HepG2 (cell line): ENCODE data around the gene L3MBTL1. TPM values are rescaled to one million over a fixed set of nuclear protein-coding genes. Genes with fewer than 3 reads are reported as not detected.
A peak's percentile ranks its signal among the peaks of the same experiment; 100 is the strongest.

ENCODE experiments used
- ATF7-NPFF ChIP-seq: sonication (generic); formaldehyde crosslinking; IDR thresholded peaks from 2 replicates; pipeline ENCODE4 v1.8.1; 2023; ENCODE audit warnings: mild to moderate bottlenecking, low read depth, missing genetic modification reagents, moderate library complexity
- CHCHD3 ChIP-seq: sonication (generic); formaldehyde crosslinking; IDR thresholded peaks from 2 replicates; pipeline ENCODE4 v1.8.0; 2022; ENCODE audit warnings: mild to moderate bottlenecking, missing genetic modification reagents, moderate library complexity
- FOXA3 ChIP-seq: IDR thresholded peaks from 2 replicates; pipeline ENCODE4 v1.6.1; 2016; ENCODE audit warnings: missing genetic modification reagents, missing compliant biosample characterization
- HES4 ChIP-seq: sonication (generic); formaldehyde crosslinking; IDR thresholded peaks from 2 replicates; pipeline ENCODE4 v1.9.0; 2021; ENCODE audit warnings: mild to moderate bottlenecking, missing genetic modification reagents, borderline replicate concordance
- HMGXB4 ChIP-seq, 2 experiments: sonication (generic) in 1 of 2; formaldehyde crosslinking in 1 of 2; IDR thresholded peaks; 2 replicates each; pipeline versions ENCODE4 v1.4.0 to v1.6.1; 2018 to 2020; ENCODE audit warnings: missing genetic modification reagents in 2 of 2, borderline replicate concordance in 1 of 2, low read depth in 1 of 2, mild to moderate bottlenecking in 1 of 2, missing biosample characterization in 1 of 2
- IRF1 ChIP-seq: sonication (generic); formaldehyde crosslinking; IDR thresholded peaks from 2 replicates; pipeline ENCODE4 v1.4.0; 2020; ENCODE audit warnings: low read depth, mild to moderate bottlenecking, missing genetic modification reagents
- KDM4B ChIP-seq: sonication (generic); formaldehyde crosslinking; IDR thresholded peaks from 2 replicates; pipeline ENCODE4 v1.4.0; 2020; ENCODE audit warnings: missing genetic modification reagents
- MAX ChIP-seq: IDR thresholded peaks from 2 replicates; pipeline ENCODE4 v1.6.1; 2012; ENCODE audit warnings: inconsistent platforms
- MED13 ChIP-seq: sonication (generic); formaldehyde crosslinking; IDR thresholded peaks from 2 replicates; pipeline ENCODE4 v1.5.0; 2020; ENCODE audit warnings: missing genetic modification reagents
- SMAD3 ChIP-seq: sonication (generic); formaldehyde crosslinking; IDR thresholded peaks from 2 replicates; pipeline ENCODE4 v1.4.0; 2020; ENCODE audit warnings: missing genetic modification reagents
- TFE3 ChIP-seq: IDR thresholded peaks from 2 replicates; pipeline ENCODE4 v1.6.1; 2016
- ZNF546 ChIP-seq: sonication (generic); formaldehyde crosslinking; conservative IDR thresholded peaks from 2 replicates; pipeline ENCODE4 v1.8.1; 2023; ENCODE audit warnings: mild to moderate bottlenecking, missing genetic modification reagents
- ZNF616 ChIP-seq: sonication (generic); formaldehyde crosslinking; IDR thresholded peaks from 2 replicates; pipeline ENCODE4 v1.5.0; 2020; ENCODE audit warnings: low read depth, mild to moderate bottlenecking, missing genetic modification reagents
- ZNF709 ChIP-seq: sonication (generic); formaldehyde crosslinking; IDR thresholded peaks from 2 replicates; pipeline ENCODE4 v1.5.0; 2020; ENCODE audit warnings: mild to moderate bottlenecking, missing genetic modification reagents
- ZSCAN22 ChIP-seq: sonication (generic); formaldehyde crosslinking; IDR thresholded peaks from 2 replicates; pipeline ENCODE4 v1.4.0; 2020; ENCODE audit warnings: mild to moderate bottlenecking, missing genetic modification reagents
- ZSCAN25 ChIP-seq: sonication (generic); formaldehyde crosslinking; IDR thresholded peaks from 2 replicates; pipeline ENCODE4 v1.8.0; 2022; ENCODE audit warnings: mild to moderate bottlenecking, missing genetic modification reagents
- polyA plus RNA-seq, 8 experiments: library from polyadenylated mRNA; depleted of rRNA in 3 of 8; stranded (reverse) in 7 of 8; unstranded in 1 of 8; fragments of >200 nt; fragmentation: Illumina TruSeq in 4 of 8; extraction: Trizol in 4 of 8; gene quantifications; 2 replicates each; pipeline versions ENCODE4 v1.2.1 to v1.2.3, GENCODE V29; 2011 to 2016; ENCODE audit warnings: low read depth in 4 of 8, missing spikeins in 1 of 8, mixed read lengths in 1 of 8; ENCODE audit not compliant: insufficient read depth in 1 of 8
- total RNA-seq, 5 experiments: library from RNA; depleted of rRNA; stranded (reverse); fragments of >200 nt; fragmentation: Illumina TruSeq; extraction: Trizol; gene quantifications; 2 replicates each; pipeline ENCODE4 v1.2.3, GENCODE V29; 2016; ENCODE audit warnings: low read depth in 1 of 5
- TF ChIP-seq, protein P1 (sequence below), 2 experiments: sonication (generic) in 1 of 2; formaldehyde crosslinking in 1 of 2; IDR thresholded peaks; 2 replicates each; pipeline versions ENCODE4 v1.5.1 to v1.6.1; 2011 to 2020; ENCODE audit warnings: borderline replicate concordance in 1 of 2, low read depth in 1 of 2, low read length in 1 of 2, mild to moderate bottlenecking in 1 of 2, missing genetic modification reagents in 1 of 2, moderate library complexity in 1 of 2
- TF ChIP-seq, protein P2 (sequence below): sonication (generic); formaldehyde crosslinking; IDR thresholded peaks from 2 replicates; pipeline ENCODE4 v1.5.1; 2020; ENCODE audit warnings: mild to moderate bottlenecking, missing genetic modification reagents, moderate library complexity

L3MBTL1 gene
- total and polyA plus RNA-seq, 2 of the 13 experiments (the other 11 are each of a cell fraction or from before 2014, with no cell fraction given): 9.0 to 17.8 TPM

DNA sequence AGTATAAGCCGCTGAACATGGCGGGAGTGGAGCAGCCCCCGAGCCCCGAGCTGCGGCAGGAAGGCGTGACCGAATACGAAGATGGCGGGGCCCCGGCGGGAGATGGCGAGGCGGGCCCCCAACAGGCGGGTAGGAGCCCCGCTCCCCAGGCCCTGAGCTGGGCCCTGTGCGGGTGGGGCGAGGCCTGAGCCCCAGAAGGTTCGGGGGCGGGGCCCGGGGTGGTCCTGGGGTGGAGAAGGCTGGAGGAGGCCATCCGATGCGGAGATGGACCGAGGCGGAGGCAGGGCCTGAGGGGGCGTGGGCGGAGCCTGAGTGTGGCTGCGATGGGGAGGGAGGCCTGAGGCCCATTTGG lies 7.1 kb downstream of the L3MBTL1 start (continued):
- TF ChIP-seq HMGXB4 (CRISPR knock-in tag; IDR thresholded peaks at IDR 0.05; ENCODE audit: borderline replicate concordance in 1 of 2, low read depth in 1 of 2) (peak; percentile 14 to 25; a peak in 2 of 4 replicates), ZNF709 (CRISPR knock-in tag) (0 out of 2 replicates have a peak, but pooled peaks have one; percentile 61), MAX (peak; percentile 39; the same call in 1 of the 2 replicates), ZSCAN22 (CRISPR knock-in tag) (no peak), KDM4B (CRISPR knock-in tag) (0 out of 2 replicates have a peak, but pooled peaks have one; percentile 7), IRF1 (CRISPR knock-in tag) (no peak), MED13 (CRISPR knock-in tag) (no peak), TFE3 (0 out of 2 replicates have a peak, but pooled peaks have one; percentile 43), ATF7-NPFF (CRISPR knock-in tag) (peak; percentile 7; the same call in 1 of the 2 replicates), SMAD3 (CRISPR knock-in tag) (peak; percentile 9; the same call in 1 of the 2 replicates), ZNF616 (CRISPR knock-in tag) (0 out of 2 replicates have a peak, but pooled peaks have one; percentile 10), FOXA3 (CRISPR knock-in tag) (no peak; the same call in 1 of the 2 replicates), HES4 (CRISPR knock-in tag) (peak; percentile 72; the same call in 1 of the 2 replicates), CHCHD3 (CRISPR knock-in tag) (0 out of 2 replicates have a peak, but pooled peaks have one; percentile 15), ZSCAN25 (CRISPR knock-in tag) (0 out of 2 replicates have a peak, but pooled peaks have one; percentile 17), ZNF546 (CRISPR knock-in tag) (peak; percentile 83; the same call in 1 of the 2 replicates)
- TF ChIP-seq, protein P1, sequence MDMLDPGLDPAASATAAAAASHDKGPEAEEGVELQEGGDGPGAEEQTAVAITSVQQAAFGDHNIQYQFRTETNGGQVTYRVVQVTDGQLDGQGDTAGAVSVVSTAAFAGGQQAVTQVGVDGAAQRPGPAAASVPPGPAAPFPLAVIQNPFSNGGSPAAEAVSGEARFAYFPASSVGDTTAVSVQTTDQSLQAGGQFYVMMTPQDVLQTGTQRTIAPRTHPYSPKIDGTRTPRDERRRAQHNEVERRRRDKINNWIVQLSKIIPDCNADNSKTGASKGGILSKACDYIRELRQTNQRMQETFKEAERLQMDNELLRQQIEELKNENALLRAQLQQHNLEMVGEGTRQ (IDR thresholded peaks at IDR 0.05; ENCODE audit: low read depth, low read length): no peak
- TF ChIP-seq, protein P1 (CRISPR knock-in tag; IDR thresholded peaks at IDR 0.05; ENCODE audit: borderline replicate concordance): 0 out of 2 replicates have a peak, but pooled peaks have one; percentile 38
- TF ChIP-seq, protein P2, sequence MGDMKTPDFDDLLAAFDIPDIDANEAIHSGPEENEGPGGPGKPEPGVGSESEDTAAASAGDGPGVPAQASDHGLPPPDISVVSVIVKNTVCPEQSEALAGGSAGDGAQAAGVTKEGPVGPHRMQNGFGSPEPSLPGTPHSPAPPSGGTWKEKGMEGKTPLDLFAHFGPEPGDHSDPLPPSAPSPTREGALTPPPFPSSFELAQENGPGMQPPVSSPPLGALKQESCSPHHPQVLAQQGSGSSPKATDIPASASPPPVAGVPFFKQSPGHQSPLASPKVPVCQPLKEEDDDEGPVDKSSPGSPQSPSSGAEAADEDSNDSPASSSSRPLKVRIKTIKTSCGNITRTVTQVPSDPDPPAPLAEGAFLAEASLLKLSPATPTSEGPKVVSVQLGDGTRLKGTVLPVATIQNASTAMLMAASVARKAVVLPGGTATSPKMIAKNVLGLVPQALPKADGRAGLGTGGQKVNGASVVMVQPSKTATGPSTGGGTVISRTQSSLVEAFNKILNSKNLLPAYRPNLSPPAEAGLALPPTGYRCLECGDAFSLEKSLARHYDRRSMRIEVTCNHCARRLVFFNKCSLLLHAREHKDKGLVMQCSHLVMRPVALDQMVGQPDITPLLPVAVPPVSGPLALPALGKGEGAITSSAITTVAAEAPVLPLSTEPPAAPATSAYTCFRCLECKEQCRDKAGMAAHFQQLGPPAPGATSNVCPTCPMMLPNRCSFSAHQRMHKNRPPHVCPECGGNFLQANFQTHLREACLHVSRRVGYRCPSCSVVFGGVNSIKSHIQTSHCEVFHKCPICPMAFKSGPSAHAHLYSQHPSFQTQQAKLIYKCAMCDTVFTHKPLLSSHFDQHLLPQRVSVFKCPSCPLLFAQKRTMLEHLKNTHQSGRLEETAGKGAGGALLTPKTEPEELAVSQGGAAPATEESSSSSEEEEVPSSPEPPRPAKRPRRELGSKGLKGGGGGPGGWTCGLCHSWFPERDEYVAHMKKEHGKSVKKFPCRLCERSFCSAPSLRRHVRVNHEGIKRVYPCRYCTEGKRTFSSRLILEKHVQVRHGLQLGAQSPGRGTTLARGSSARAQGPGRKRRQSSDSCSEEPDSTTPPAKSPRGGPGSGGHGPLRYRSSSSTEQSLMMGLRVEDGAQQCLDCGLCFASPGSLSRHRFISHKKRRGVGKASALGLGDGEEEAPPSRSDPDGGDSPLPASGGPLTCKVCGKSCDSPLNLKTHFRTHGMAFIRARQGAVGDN (CRISPR knock-in tag): peak; percentile 67
